GM20431 (cell line): ENCODE data around the gene SPR.
"Not testable (repeated sequence)": the region's sequence is repeated elsewhere in the genome, so short reads cannot be mapped to it uniquely, and the experiment has no call there.

Source experiments
- in situ Hi-C: fragments of 300-500 bp; cut with MseI, MboI; formaldehyde crosslinking; loops from one replicate; pipeline ENCODE4 v1.15.0; 2020; ENCODE audit warnings: low sequenced_read_pairs; ENCODE audit not compliant: unreplicated experiment

Gene SPR

DNA sequence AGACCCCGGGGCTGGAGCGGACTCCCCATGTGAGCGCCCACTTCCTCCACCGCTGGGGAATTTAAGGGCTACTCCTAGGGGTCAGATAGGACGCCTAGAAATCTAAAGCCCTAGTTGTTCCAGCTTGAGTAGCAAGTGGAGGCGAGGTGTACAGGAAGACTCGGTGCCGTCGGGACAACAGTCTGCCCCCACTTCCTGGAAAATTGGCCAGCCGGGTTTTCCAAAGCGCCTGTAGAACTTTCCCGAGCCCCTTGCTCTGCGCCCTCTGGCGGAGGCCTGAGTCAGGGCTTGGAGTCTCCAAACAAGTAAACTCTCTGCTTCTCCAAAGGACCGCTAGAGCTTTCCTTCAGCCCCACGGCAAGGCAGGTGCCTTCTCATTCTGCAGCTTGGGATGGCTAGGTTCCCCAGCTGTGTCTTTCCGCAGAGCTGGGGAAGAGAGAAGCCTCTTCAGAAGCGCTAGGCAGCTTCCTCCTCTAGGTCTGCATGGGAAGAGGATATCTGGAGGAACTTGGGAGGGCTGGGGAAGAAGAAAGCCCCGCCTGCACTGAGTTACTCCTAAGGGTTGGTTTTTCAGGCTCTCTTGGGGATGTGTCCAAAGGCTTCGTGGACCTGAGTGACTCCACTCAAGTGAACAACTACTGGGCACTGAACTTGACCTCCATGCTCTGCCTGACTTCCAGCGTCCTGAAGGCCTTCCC is 681 bp downstream of the SPR start:
- in situ Hi-C loops = no loop called here

DNA sequence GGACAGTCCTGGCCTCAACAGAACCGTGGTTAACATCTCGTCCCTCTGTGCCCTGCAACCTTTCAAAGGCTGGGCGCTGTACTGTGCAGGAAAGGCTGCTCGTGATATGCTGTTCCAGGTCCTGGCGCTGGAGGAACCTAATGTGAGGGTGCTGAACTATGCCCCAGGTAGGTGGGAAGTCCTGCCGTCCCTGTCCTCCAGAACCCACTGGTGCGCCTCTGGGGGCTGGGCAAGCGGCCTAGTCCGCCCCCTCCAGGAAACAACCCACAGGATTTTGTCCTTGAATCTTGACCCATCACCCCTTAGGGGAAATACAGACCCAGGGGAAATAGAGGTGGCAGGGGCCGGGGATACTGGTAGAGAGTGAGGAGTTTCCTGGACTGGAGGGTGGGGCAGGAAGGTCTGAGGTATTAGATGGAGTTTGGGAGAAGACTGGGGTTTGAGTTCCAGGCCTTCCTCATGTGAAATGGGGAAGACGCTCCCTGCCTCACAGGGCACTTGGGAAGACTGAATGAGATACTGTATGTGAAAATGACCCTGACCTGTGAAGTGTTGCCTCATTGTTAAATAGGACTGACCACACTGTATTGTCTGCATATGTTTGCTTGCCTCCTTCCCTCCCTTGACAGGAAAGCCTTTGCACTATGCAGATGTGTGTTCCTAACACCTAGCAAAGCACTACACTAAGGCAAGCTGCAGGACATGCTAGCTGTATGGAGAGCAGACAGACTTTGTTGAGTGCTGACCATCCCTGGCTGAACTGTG is 1.4 kb downstream of the SPR start:
- in situ Hi-C loops = no loop called here

- in situ Hi-C loops = no loop called here
Measured at GRCh38 chr2:72889991-72890390, 2.8 kb downstream of the SPR start.

DNA sequence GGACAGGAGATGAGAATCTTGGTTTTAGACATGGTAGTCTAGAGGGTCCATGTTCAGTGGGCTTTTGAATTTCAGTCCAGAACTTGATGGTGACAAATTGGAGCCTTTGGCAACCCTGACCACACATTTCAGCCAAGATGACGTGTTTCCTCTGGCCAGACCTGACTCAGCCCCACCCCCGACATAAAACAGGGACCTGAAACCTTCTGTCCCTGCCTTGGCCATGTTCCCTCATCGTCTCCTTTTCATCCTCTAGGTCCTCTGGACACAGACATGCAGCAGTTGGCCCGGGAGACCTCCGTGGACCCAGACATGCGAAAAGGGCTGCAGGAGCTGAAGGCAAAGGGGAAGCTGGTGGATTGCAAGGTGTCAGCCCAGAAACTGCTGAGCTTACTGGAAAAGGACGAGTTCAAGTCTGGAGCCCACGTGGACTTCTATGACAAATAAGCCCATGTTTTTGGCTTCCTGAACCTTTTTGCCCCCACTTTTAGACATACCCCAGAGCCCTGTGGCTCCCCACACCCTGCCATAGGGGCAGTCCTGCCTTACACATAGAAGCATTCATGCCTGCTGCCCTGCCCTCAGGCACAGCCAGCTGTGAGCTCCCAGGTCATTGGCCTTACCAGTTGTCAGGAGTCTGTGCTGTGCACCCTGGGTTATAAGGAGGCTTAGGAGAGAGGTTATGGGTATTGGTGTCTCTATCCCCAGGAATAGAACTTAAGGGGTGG is 4.0 kb downstream of the SPR start:
- in situ Hi-C loops = no loop called here

DNA sequence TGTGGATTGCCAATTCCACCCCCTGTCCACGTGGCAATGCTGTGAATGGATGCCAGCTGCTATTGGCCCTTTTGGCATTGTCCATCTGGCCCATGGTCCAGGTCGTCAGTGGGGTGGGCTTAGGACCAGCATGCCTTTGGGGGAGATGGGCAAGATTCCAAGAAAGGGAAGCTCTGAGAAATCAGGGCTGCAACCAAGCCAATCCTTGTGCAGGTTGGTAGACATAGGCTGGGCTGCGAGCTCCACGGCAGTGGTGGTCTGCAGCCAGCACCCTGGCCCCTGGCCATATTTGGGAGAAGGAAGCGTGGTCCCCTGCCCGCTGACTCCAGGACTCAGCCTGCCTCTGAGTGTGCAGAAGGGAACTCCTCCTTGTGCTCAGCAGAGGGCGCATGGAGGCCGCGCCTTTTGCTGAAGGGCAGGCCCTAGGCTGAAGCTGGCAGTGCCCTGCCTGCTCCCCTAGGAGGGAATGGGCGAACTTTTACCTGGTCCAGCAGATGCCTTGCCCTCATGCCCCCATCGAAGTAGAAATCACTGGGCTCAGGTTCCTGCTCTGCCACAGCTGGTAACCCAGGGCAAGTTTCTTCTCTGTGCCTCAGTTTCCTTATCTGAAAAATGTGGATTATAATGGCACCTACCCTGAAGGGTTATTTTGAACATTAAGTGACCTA is 5.4 kb downstream of the SPR start:
- in situ Hi-C loops = no loop called here

DNA sequence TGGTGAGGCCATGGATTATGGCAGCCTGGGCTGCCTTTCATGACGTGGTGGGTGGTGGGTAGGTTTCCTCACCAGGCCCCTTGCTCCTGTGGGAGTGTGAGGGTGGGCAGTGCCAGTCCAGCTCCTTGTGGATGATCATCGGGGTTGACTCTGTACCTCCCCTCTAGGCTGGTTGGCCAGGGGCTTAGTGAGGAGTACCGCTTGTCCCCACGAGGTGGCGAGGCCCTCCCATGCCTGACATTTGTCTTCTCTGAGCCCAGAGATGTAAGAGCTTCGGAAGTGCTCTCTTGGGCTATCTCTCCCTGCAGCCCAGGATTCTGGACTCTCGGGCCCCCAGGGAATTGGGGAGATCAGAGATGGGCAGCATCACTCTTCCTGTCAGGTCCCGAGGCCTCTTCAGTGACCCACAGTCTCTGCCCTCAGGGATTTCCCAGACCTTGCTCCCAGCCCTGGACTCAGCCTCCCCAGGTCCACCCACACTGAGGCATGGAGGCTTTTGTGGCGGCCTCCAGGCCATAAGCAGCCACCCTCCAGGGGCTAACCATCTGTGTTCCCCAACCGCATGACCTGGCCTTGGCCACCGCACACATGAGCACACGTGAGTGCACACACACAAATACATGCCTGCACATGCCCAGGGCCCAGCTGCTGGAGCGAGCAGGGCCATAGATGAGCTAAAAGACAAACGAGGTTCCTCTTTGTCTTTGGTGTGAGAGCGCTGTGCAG is 6.5 kb downstream of the SPR start:
- in situ Hi-C loops = no loop called here

- in situ Hi-C loops = no loop called here
Measured at GRCh38 chr2:72894514-72894913, 7.3 kb downstream of the SPR start.

DNA sequence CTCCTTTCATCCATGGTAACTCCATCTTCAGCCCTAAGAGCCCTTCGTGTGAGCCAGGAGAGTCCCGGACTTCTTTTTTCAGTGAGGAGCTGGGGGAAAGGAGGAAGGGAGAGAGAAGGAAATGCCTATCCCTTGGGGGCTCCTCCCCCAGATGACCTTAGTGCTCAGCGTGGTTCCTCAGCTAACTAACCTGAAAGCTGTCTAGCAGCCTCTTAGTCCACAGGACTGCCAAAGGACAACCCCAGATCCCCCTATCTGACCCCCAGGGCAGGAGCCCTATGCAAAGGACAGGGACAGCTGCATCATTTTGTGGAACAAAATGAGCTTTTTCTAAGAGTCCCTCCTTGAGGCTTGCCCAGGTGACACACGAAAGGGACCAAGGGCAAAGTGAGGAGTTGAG is 7.9 kb downstream of the SPR start:
- in situ Hi-C loops = no loop called here

GRCh38 chr2:72895759-72896281 is 8.6 kb downstream of the SPR start:
- in situ Hi-C loops = no loop called here

DNA sequence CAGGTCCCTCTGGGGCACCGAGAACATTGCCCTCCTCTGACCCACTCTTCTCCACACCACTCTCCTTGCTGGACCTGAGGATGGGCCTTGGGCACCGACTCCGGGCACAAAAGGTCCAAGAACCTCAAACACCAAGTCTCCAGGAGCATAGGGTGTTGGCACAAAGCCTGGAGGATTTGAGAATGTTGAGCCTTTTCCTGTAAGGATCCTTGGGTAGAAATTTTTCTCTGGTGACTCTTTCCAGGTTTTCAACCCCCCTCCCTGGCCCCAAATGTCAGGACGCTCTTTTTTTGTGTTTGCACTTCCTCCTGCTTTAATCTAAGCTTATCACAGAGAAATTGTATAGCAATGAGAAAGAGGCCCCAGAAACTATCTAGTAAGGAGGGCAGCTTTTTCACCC is 9.2 kb downstream of the SPR start:
- in situ Hi-C loops = no loop called here

DNA sequence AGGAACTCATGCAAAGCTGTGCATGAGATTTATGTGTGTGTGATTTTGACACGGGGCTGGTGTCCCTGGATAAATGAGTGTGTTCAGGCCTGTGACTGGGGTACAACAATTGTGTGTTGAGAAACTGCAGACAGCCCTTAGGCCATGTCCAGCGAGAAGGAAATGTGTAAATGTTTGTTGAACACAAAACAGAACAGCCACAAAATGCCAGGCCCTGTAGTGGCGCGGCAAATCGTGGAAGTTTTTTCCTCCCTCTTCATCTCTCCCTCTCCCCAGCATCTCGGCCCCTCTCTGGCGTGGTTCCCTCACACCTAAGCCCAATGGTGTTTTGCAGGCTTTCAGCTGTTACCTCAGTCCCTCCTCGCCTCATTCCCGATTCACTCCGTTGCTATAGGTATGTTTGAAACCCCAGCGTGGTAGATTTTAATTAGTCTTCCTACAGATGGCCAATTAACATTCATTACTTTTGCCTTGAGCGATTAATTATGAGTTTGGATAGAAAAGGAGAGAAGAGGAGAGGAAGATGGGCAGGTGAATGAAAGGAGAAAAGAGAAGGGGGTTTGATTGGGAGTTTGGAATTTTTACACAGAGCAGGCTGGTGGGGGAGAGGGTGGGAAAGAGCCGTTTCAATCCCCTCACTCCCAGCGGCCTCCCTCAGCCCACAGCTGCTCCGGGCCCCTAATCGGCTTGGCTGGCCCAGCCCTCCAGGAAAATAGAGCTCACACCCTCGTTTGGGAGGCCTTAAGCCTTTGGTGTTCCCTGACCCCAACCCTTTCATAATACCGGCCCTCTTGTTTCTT is 10.8 kb downstream of the SPR start:
- in situ Hi-C loops = no loop called here

GRCh38 chr2:72898585-72898906 is 11.3 kb downstream of the SPR start:
- in situ Hi-C loops = no loop called here

GRCh38 chr2:72900191-72900825 is 13.1 kb downstream of the SPR start:
- in situ Hi-C loops = no loop called here

- in situ Hi-C loops = no loop called here
Measured at GRCh38 chr2:72901426-72901825, 14.2 kb downstream of the SPR start.

DNA sequence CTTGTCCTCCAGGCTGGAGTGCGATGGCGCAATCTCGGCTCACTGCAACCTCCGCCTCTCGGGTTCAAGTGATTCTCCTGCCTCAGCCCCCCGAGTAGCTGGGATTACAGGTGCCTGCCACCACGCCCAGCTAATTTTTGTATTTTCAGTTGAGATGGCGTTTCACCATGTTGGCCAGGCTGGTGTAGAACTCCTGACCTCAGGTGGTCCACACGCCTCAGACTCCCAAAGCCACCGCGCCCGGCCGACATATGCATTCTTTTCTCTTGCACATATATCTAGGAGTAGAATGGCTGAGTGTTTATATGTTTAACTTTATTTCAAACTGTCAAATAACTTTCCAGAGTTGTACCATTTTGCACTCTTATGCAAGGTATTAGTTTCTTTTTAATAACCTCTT is 20.2 kb downstream of the SPR start:
- in situ Hi-C loops = not testable (repeated sequence)

DNA sequence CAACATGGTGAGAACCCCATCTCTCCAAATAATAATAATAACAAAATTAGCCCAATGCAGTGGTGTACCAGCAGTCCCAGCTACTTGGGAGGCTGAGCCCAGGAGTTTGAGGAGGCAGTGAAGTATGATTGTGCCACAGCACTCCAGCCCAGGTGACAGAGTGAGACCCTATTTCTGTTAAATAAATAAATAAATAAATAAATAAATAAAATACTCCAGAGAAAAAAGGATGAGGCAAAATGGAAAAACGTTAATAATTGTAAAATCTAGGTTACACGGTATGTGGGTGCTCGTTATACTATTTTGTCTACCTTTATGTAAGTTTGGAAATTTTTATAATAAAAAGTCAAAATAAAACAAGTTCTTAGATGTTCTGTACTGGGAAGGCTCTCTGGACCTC is 21.5 kb downstream of the SPR start:
- in situ Hi-C loops = no loop called here

DNA sequence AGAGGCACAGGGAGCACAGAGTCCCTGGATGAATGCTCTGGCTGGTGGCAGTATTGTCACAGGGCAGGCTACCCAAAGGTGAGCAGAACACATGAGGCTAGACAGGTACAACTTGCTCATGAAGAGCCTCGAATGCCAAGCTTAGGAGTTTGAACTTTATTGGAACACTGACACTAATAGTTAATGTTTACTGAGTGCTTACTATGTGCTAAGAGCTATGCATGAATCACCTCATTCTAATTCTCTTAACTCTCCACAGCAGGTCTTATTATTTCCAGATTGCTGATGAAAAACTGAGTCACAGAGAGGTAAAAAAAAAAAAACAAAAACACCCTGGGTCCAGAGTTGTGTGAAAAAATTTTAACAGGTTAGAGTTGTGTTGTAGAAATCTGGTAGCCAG is 24.0 kb downstream of the SPR start:
- in situ Hi-C loops = no loop called here

GRCh38 chr2:72913486-72914205 is 26.4 kb downstream of the SPR start:
- in situ Hi-C loops = no loop called here
